IMR-90 (cell line): Measurements from ENCODE around the gene TDP2. TPM values are rescaled to one million over a fixed set of nuclear protein-coding genes. Genes with fewer than 3 reads are reported as not detected.

Experiments used
- ATAC-seq: fragments of 200-7000 bp; cut with Tn5 transposase; 2 replicates; pipeline ENCODE4 v1.9.1; 2020; ENCODE audit warnings: low read depth, mild to moderate bottlenecking, moderate library complexity
- BruUV-seq: library from RNA; stranded (reverse); fragments of 400-500 nt; replicated peaks from 2 replicates; lab custom pipeline; 2021; lab: Mats Ljungman, UMichigan
- CTCF ChIA-PET: fragments of 300-600 bp; formaldehyde crosslinking; extraction: SDS; loops from one replicate; lab custom pipeline; 2021; ENCODE audit warnings: antibody characterized with exemption; lab: Yijun Ruan, JAX
- POLR2A ChIA-PET: fragments of 300-600 bp; sonication (Branson Sonifier 250); formaldehyde crosslinking; loops from one replicate; lab custom pipeline; 2022; ENCODE audit warnings: antibody characterized with exemption; ENCODE audit not compliant: unreplicated experiment; lab: Charles Lee
- DNase-seq: peaks from one replicate; pipeline ENCODE4 v3.0.0; 2013
- H2AFZ ChIP-seq: replicated peaks from 2 replicates; pipeline ENCODE3; 2013; ENCODE audit warnings: low read length, mild to moderate bottlenecking; ENCODE audit not compliant: poor library complexity
- H2AK5ac ChIP-seq: 2 replicates; pipeline ENCODE4 v1.6.1; 2013; ENCODE audit warnings: low read depth, low read length, inconsistent platforms
- H2AK9ac ChIP-seq: replicated peaks from 2 replicates; pipeline ENCODE3; 2013; ENCODE audit warnings: mild to moderate bottlenecking, low read depth, low read length, moderate library complexity; ENCODE audit not compliant: poor library complexity
- H2BK120ac ChIP-seq: 2 replicates; pipeline ENCODE4 v1.6.1; 2013; ENCODE audit warnings: low read depth, low read length, inconsistent platforms
- H2BK15ac ChIP-seq: 3 replicates; pipeline ENCODE4 v1.6.1; 2013; ENCODE audit warnings: low read depth, low read length, inconsistent platforms
- H2BK20ac ChIP-seq: 2 replicates; pipeline ENCODE4 v1.6.1; 2013; ENCODE audit warnings: low read depth, mild to moderate bottlenecking, inconsistent platforms, low read length, moderate library complexity
- H2BK5ac ChIP-seq: 2 replicates; pipeline ENCODE4 v1.6.1; 2013; ENCODE audit warnings: mild to moderate bottlenecking, low read depth, low read length, inconsistent platforms; ENCODE audit not compliant: poor library complexity, severe bottlenecking
- H3K14ac ChIP-seq: replicated peaks from 2 replicates; pipeline ENCODE4 v1.6.1; 2013; ENCODE audit warnings: low read depth, low read length, inconsistent platforms
- H3K18ac ChIP-seq: 2 replicates; pipeline ENCODE4 v1.6.1; 2013; ENCODE audit warnings: low read depth, low read length, control low read depth
- H3K23ac ChIP-seq: 2 replicates; pipeline ENCODE4 v1.6.1; 2013; ENCODE audit warnings: low read depth, low read length, inconsistent platforms
- H3K27ac ChIP-seq: 2 replicates; pipeline ENCODE4 v1.5.1; 2013; ENCODE audit warnings: mild to moderate bottlenecking, control low read depth, low read length; ENCODE audit not compliant: insufficient read depth
- H3K27me3 ChIP-seq: 2 replicates; pipeline ENCODE4 v1.6.1; 2013; ENCODE audit warnings: low read length; ENCODE audit not compliant: control insufficient read depth, insufficient read depth
- H3K36me3 ChIP-seq: 2 replicates; pipeline ENCODE4 v1.6.1; 2013; ENCODE audit warnings: low read length, mixed read lengths; ENCODE audit not compliant: control insufficient read depth, insufficient read depth
- H3K4ac ChIP-seq: 2 replicates; pipeline ENCODE4 v1.6.1; 2013; ENCODE audit warnings: low read depth, low read length, inconsistent platforms
- H3K4me1 ChIP-seq: 2 replicates; pipeline ENCODE4 v1.6.1; 2013; ENCODE audit warnings: low read length, mixed read lengths; ENCODE audit not compliant: control insufficient read depth, insufficient read depth
- H3K4me2 ChIP-seq: 2 replicates; pipeline ENCODE4 v1.6.1; 2013; ENCODE audit warnings: low read depth, mild to moderate bottlenecking, control low read depth, low read length, moderate library complexity
- H3K4me3 ChIP-seq: 2 replicates; pipeline ENCODE4 v1.5.1; 2013; ENCODE audit warnings: low read depth, mild to moderate bottlenecking, control low read depth, low read length, moderate library complexity; ENCODE audit not compliant: insufficient read depth
- H3K56ac ChIP-seq: 2 replicates; pipeline ENCODE4 v1.6.1; 2013; ENCODE audit warnings: low read length, inconsistent platforms; ENCODE audit not compliant: insufficient read depth; ENCODE audit errors: extremely low read depth
- H3K79me1 ChIP-seq, 2 experiments: 2 replicates each; pipeline ENCODE4 v1.6.1; 2013; ENCODE audit warnings: low read length in 2 of 2, inconsistent platforms in 1 of 2, low read depth in 1 of 2
- H3K9ac ChIP-seq: 2 replicates; pipeline ENCODE4 v1.6.1; 2013; ENCODE audit warnings: low read depth, low read length, control low read depth
- H3K9me1 ChIP-seq: 2 replicates; pipeline ENCODE4 v1.6.1; 2013; ENCODE audit warnings: low read length, inconsistent platforms; ENCODE audit not compliant: insufficient read depth
- H3K9me3 ChIP-seq: 2 replicates; pipeline ENCODE4 v1.6.1; 2013; ENCODE audit warnings: low read length; ENCODE audit not compliant: control insufficient read depth, insufficient read depth
- H4K20me1 ChIP-seq: 2 replicates; pipeline ENCODE4 v1.6.1; 2013; ENCODE audit warnings: low read length, inconsistent platforms; ENCODE audit not compliant: insufficient read depth
- H4K5ac ChIP-seq: 2 replicates; pipeline ENCODE4 v1.6.1; 2013; ENCODE audit warnings: mild to moderate bottlenecking, low read depth, low read length, control low read depth
- H4K8ac ChIP-seq, 2 experiments: 2 replicates each; pipeline ENCODE4 v1.6.1; 2013; ENCODE audit warnings: low read depth in 2 of 2, low read length in 2 of 2, control low read depth in 1 of 2, inconsistent platforms in 1 of 2
- H4K91ac ChIP-seq: 2 replicates; pipeline ENCODE4 v1.6.1; 2013; ENCODE audit warnings: low read depth, low read length, inconsistent platforms; ENCODE audit not compliant: insufficient read depth
- BHLHE40 ChIP-seq: fragments of 150-350 bp; IDR thresholded peaks from 2 replicates; pipeline ENCODE4 v1.6.1; 2016; ENCODE audit warnings: mild to moderate bottlenecking, low read depth, low read length
- CEBPB ChIP-seq: IDR thresholded peaks from 2 replicates; pipeline ENCODE4 v1.6.1; 2012; ENCODE audit warnings: low read depth, low read length, improper control_type of control experiment
- CHD1 ChIP-seq: IDR thresholded peaks from 2 replicates; pipeline ENCODE4 v1.6.1; 2012; ENCODE audit warnings: low read depth, low read length, improper control_type of control experiment
- CTCF ChIP-seq: conservative IDR thresholded peaks from 2 replicates; pipeline ENCODE4 v1.5.1; 2012; ENCODE audit warnings: mild to moderate bottlenecking, low read depth, low read length, improper control_type of control experiment
- FOS ChIP-seq: fragments of 150-350 bp; IDR thresholded peaks from 2 replicates; pipeline ENCODE4 v1.6.1; 2016; ENCODE audit warnings: low read depth, low read length
- MAFK ChIP-seq: IDR thresholded peaks from 2 replicates; pipeline ENCODE4 v1.6.1; 2012; ENCODE audit warnings: low read depth, low read length, improper control_type of control experiment
- MAZ ChIP-seq: IDR thresholded peaks from 2 replicates; pipeline ENCODE4 v1.6.1; 2012; ENCODE audit warnings: low read depth, mild to moderate bottlenecking, low read length, improper control_type of control experiment, moderate library complexity, borderline replicate concordance
- MXI1 ChIP-seq: IDR thresholded peaks from 2 replicates; pipeline ENCODE4 v1.6.1; 2012; ENCODE audit warnings: low read depth, mild to moderate bottlenecking, low read length, moderate library complexity, borderline replicate concordance
- POLR2A ChIP-seq: IDR thresholded peaks from 2 replicates; pipeline ENCODE4 v1.6.1; 2012; ENCODE audit warnings: mild to moderate bottlenecking, low read depth, low read length
- RAD21 ChIP-seq: IDR thresholded peaks from 2 replicates; pipeline ENCODE4 v1.6.1; 2012; ENCODE audit warnings: low read length, improper control_type of control experiment
- RCOR1 ChIP-seq: IDR thresholded peaks from 2 replicates; pipeline ENCODE4 v1.6.1; 2012; ENCODE audit warnings: mild to moderate bottlenecking, low read length, improper control_type of control experiment; ENCODE audit not compliant: insufficient replicate concordance
- RFX5 ChIP-seq: IDR thresholded peaks from 2 replicates; pipeline ENCODE4 v1.8.0; 2012; ENCODE audit warnings: low read depth, mild to moderate bottlenecking, low read length, moderate library complexity
- SMC3 ChIP-seq: fragments of 150-350 bp; IDR thresholded peaks from 2 replicates; pipeline ENCODE4 v1.6.1; 2016; ENCODE audit warnings: low read depth, mild to moderate bottlenecking, antibody characterized with exemption, low read length, moderate library complexity
- USF2 ChIP-seq: fragments of 150-350 bp; IDR thresholded peaks from 2 replicates; pipeline ENCODE4 v1.6.1; 2017; ENCODE audit warnings: mild to moderate bottlenecking, antibody characterized with exemption, low read length, low read depth
- WGBS, 2 experiments: methylation state at CpG; one replicate each; pipeline versions ENCODE4 v1.1.5 to v1.1.7; 2013; ENCODE audit warnings: missing lambda C conversion rate in 2 of 2; ENCODE audit not compliant: insufficient read length in 1 of 2; ENCODE audit errors: extremely low coverage in 2 of 2; 5-methylcytosine and 5-hydroxymethylcytosine counted together
- dilution Hi-C: fragments of 300-500 bp; cut with HindIII; formaldehyde crosslinking; loops from one replicate; pipeline ENCODE4 v1.14.3; 2018; ENCODE audit warnings: low sequenced_read_pairs; ENCODE audit not compliant: unreplicated experiment
- in situ Hi-C: fragments of 300-500 bp; cut with MboI; formaldehyde crosslinking; loops from 3 replicates; pipeline ENCODE4 v1.14.3; 2019; ENCODE audit warnings: low sequenced_read_pairs, inconsistent platforms, mixed read lengths
- intact Hi-C: fragments of 100-400 bp; cut with micrococcal nuclease; formaldehyde crosslinking; loops from 2 replicates; pipeline ENCODE4 v1.10.0; 2022
- polyA plus RNA-seq, 3 experiments: library from polyadenylated mRNA; depleted of rRNA; stranded (reverse); fragments of >200 nt; gene quantifications; 2 replicates each; pipeline ENCODE4 v1.2.3, GENCODE V29; 2012; ENCODE audit warnings: low replicate concordance in 1 of 3
- total RNA-seq: library from RNA; depleted of rRNA; stranded (reverse); fragments of >200 nt; gene quantifications from 2 replicates; pipeline ENCODE4 v1.2.3, GENCODE V29; 2012

TDP2 gene
- total and polyA plus RNA-seq, 2 of the 4 experiments (the other 2 are of a cell fraction), result 13.6 to 22.8 TPM

GRCh38 chr6:24696097-24696496, 29.4 kb upstream of the TDP2 start:
- H2BK5ac ChIP-seq, result no peak overlapping the region
- no peaks in the 10 kb centered on the region for H3K4me1 ChIP-seq
- no peak overlapping the region for H3K4ac ChIP-seq
- H3K23ac ChIP-seq, result no peak overlapping the region
- H3K9ac ChIP-seq, result no peak overlapping the region
- H3K4me2 ChIP-seq, result no peak overlapping the region
- no peak overlapping the region for H2AFZ ChIP-seq
- H3K27ac ChIP-seq, result no peak overlapping the region
- H2BK20ac ChIP-seq, result no peak overlapping the region
- H4K20me1 ChIP-seq, result no peaks in the 10 kb centered on the region
- POLR2A ChIA-PET, result no interaction called here
- intact Hi-C loops, result loop anchor here (10.0 kb wide), 1 partner anchor 411 kb away; no protein-coding TSS in a partner anchor
- no peaks in the 10 kb centered on the region for H3K9me1 ChIP-seq
- no peak overlapping the region for H4K8ac ChIP-seq
- CTCF ChIA-PET, result interaction anchor here (1.4 kb wide), 1 partner anchor 115 kb away, joined by 4 read pairs; no protein-coding TSS in a partner anchor
- no peak overlapping the region for H3K14ac ChIP-seq
- no peak overlapping the region for H2AK5ac ChIP-seq
- no peaks in the 10 kb centered on the region for H3K27me3 ChIP-seq
- no TSS peak for BruUV-seq
- no peaks in the 10 kb centered on the region for H3K79me1 ChIP-seq
- no peak overlapping the region for H2AK9ac ChIP-seq
- H3K56ac ChIP-seq, result no peak overlapping the region
- H2BK15ac ChIP-seq, result no peak overlapping the region
- DNase-seq (no peak), ATAC-seq (no peak)
- no peak overlapping the region for H2BK120ac ChIP-seq
- H4K91ac ChIP-seq, result no peak overlapping the region
- in situ Hi-C loops, result loop anchor here (5.0 to 10.0 kb wide), 2 partner anchors 114 to 261 kb away; no protein-coding TSS in a partner anchor
- H3K4me3 ChIP-seq, result no peak overlapping the region
- H3K9me3 ChIP-seq, result no peaks in the 10 kb centered on the region
- peaks cover 2% of the 10 kb centered on the region; the same call in 1 of the 2 replicates for H3K36me3 ChIP-seq
- dilution Hi-C loops, result no loop called here
- no peak for TF ChIP-seq FOS
- TF ChIP-seq RCOR1, result no peak
- no peak for TF ChIP-seq CHD1
- TF ChIP-seq USF2, result no peak
- no peak for TF ChIP-seq MAZ
- no peak for TF ChIP-seq MXI1
- TF ChIP-seq RAD21, result no peak
- no peak for TF ChIP-seq CEBPB
- no peak for TF ChIP-seq BHLHE40
- TF ChIP-seq MAFK, result no peak
- no peak for TF ChIP-seq SMC3
- TF ChIP-seq RFX5, result no peak
- TF ChIP-seq CTCF, result no peak
- TF ChIP-seq POLR2A, result no peak
- no peak overlapping the region for H3K18ac ChIP-seq
- no peak overlapping the region for H4K5ac ChIP-seq
- no CpG with 5 or more reads among the region's 2 CpGs for WGBS, 2 experiments
